H1 (cell line): Measurements from ENCODE around the gene DIP2C. TPM values are rescaled to one million over a fixed set of nuclear protein-coding genes. Genes with fewer than 3 reads are reported as not detected.

ENCODE experiments used
- CTCF ChIA-PET: fragments of 300-600 bp; sonication (Branson Sonifier 250); formaldehyde crosslinking; loops from one replicate; lab custom pipeline; 2021; ENCODE audit not compliant: partially characterized antibody; lab: Charles Lee
- POLR2A ChIA-PET: fragments of 300-600 bp; sonication (Branson Sonifier 250); formaldehyde crosslinking; loops from one replicate; lab custom pipeline; 2021; ENCODE audit warnings: inconsistent platforms; ENCODE audit not compliant: partially characterized antibody; lab: Charles Lee
- DNase-seq, 2 experiments: peaks; one replicate each; pipeline versions ENCODE4 v3.0.0 to v3.0.0-alpha.2; 2010 to 2022; ENCODE audit warnings: low spot score in 2 of 2, low read depth in 1 of 2, mixed read lengths in 1 of 2
- FAIRE-seq: peaks from 2 replicates; lab custom pipeline; 2011; peaks lifted over from hg19 to GRCh38; lab: Jason Lieb, UNC
- H2AFZ ChIP-seq: 2 replicates; pipeline ENCODE4 v1.8.1; 2012; ENCODE audit warnings: low read length, inconsistent platforms
- H2AK5ac ChIP-seq: 2 replicates; pipeline ENCODE4 v1.6.1; 2013; ENCODE audit warnings: low read depth, low read length
- H2BK120ac ChIP-seq: replicated peaks from 2 replicates; pipeline ENCODE3; 2013; ENCODE audit warnings: low read depth, low read length, inconsistent platforms
- H2BK12ac ChIP-seq: 2 replicates; pipeline ENCODE4 v1.6.1; 2013; ENCODE audit warnings: low read depth, low read length
- H2BK15ac ChIP-seq: 2 replicates; pipeline ENCODE4 v1.6.1; 2013; ENCODE audit warnings: low read length
- H2BK20ac ChIP-seq: 2 replicates; pipeline ENCODE4 v1.6.1; 2013; ENCODE audit warnings: low read length
- H2BK5ac ChIP-seq: 2 replicates; pipeline ENCODE4 v1.6.1; 2013; ENCODE audit warnings: low read depth, low read length
- H3K14ac ChIP-seq: 2 replicates; pipeline ENCODE4 v1.6.1; 2013; ENCODE audit warnings: inconsistent platforms; ENCODE audit not compliant: insufficient read length
- H3K18ac ChIP-seq: 2 replicates; pipeline ENCODE4 v1.6.1; 2013; ENCODE audit warnings: low read length; ENCODE audit errors: extremely low read depth
- H3K23ac ChIP-seq: 2 replicates; pipeline ENCODE4 v1.6.1; 2013; ENCODE audit warnings: inconsistent platforms; ENCODE audit not compliant: insufficient read length
- H3K23me2 ChIP-seq: 2 replicates; pipeline ENCODE4 v1.6.1; 2013; ENCODE audit warnings: low read depth, low read length
- H3K27ac ChIP-seq: 2 replicates; pipeline ENCODE4 v1.6.1; 2011; ENCODE audit warnings: low read depth, low read length, inconsistent platforms
- H3K27me3 ChIP-seq, 4 experiments: replicated peaks in 1 of 4; 1 replicate in 1 of 4; 2 replicates in 3 of 4; pipeline versions ENCODE4 v1.6.1 to v1.8.1; 2011 to 2013; ENCODE audit warnings: low read length in 3 of 4, mild to moderate bottlenecking in 3 of 4, inconsistent platforms in 2 of 4, mixed read lengths in 2 of 4, moderate library complexity in 1 of 4; ENCODE audit not compliant: control insufficient read depth in 3 of 4, insufficient read depth in 3 of 4; ENCODE audit errors: extremely low read depth in 1 of 4
- H3K36me3 ChIP-seq, 4 experiments: 2 replicates each; pipeline versions ENCODE4 v1.6.1 to v1.8.1; 2011 to 2013; ENCODE audit warnings: mild to moderate bottlenecking in 4 of 4, low read length in 3 of 4, moderate library complexity in 2 of 4, control low read depth in 1 of 4, inconsistent platforms in 1 of 4; ENCODE audit not compliant: insufficient read depth in 4 of 4, control insufficient read depth in 2 of 4
- H3K4ac ChIP-seq: replicated peaks from 2 replicates; pipeline ENCODE3; 2013; ENCODE audit warnings: low read length, low read depth, mixed read lengths, inconsistent platforms; ENCODE audit not compliant: insufficient read length
- H3K4me1 ChIP-seq, 4 experiments: replicated peaks in 1 of 4; 1 replicate in 1 of 4; 2 replicates in 3 of 4; pipeline versions ENCODE4 v1.6.1 to v1.8.1; 2011 to 2013; ENCODE audit warnings: low read length in 3 of 4, inconsistent platforms in 2 of 4, mixed read lengths in 1 of 4; ENCODE audit not compliant: insufficient read depth in 4 of 4, control insufficient read depth in 3 of 4
- H3K4me2 ChIP-seq, 2 experiments: 2 replicates each; pipeline versions ENCODE4 v1.6.1 to v1.8.1; 2011 to 2013; ENCODE audit warnings: low read depth in 2 of 2, low read length in 2 of 2, control low read depth in 1 of 2, inconsistent platforms in 1 of 2, mild to moderate bottlenecking in 1 of 2; ENCODE audit not compliant: insufficient read depth in 1 of 2
- H3K4me3 ChIP-seq, 4 experiments: fragments of 200-600, 300-600 bp in 1 of 4; sonication (generic), shearing (Covaris generic), sonication (Bioruptor Twin) in 1 of 4; 2 replicates each; pipeline versions ENCODE4 v1.5.1 to v1.8.1; 2011 to 2016; ENCODE audit warnings: low read length in 4 of 4, low read depth in 3 of 4, control low read depth in 2 of 4, inconsistent platforms in 2 of 4, mild to moderate bottlenecking in 2 of 4, mixed read lengths in 1 of 4, moderate library complexity in 1 of 4; ENCODE audit not compliant: insufficient read depth in 2 of 4; ENCODE audit errors: extremely low read depth in 1 of 4
- H3K56ac ChIP-seq: replicated peaks from 2 replicates; pipeline ENCODE3; 2013; ENCODE audit warnings: low read depth, mild to moderate bottlenecking, mixed read lengths, low read length, inconsistent platforms; ENCODE audit not compliant: insufficient read length
- H3K79me1 ChIP-seq: 2 replicates; pipeline ENCODE4 v1.6.1; 2013; ENCODE audit warnings: low read depth, low read length, control low read depth
- H3K79me2 ChIP-seq, 2 experiments: 2 replicates each; pipeline versions ENCODE4 v1.6.1 to v1.8.1; 2012 to 2013; ENCODE audit warnings: low read length in 2 of 2, mild to moderate bottlenecking in 2 of 2, inconsistent platforms in 1 of 2; ENCODE audit not compliant: insufficient read depth in 2 of 2, control insufficient read depth in 1 of 2
- H3K9ac ChIP-seq, 4 experiments: replicated peaks in 1 of 4; 1 replicate in 1 of 4; 2 replicates in 3 of 4; pipeline versions ENCODE4 v1.6.1 to v1.8.1; 2011 to 2013; ENCODE audit warnings: low read depth in 3 of 4, low read length in 3 of 4, control low read depth in 2 of 4, mild to moderate bottlenecking in 2 of 4, moderate library complexity in 2 of 4, inconsistent platforms in 1 of 4; ENCODE audit errors: extremely low read depth in 1 of 4
- H3K9me3 ChIP-seq, 2 experiments: 2 replicates each; pipeline versions ENCODE4 v1.6.1 to v1.8.1; 2012 to 2013; ENCODE audit warnings: mild to moderate bottlenecking in 2 of 2, moderate library complexity in 2 of 2, control low read depth in 1 of 2, inconsistent platforms in 1 of 2, low read depth in 1 of 2, low read length in 1 of 2, mixed read lengths in 1 of 2; ENCODE audit not compliant: insufficient read depth in 2 of 2
- H4K20me1 ChIP-seq, 2 experiments: replicated peaks in 1 of 2; 2 replicates each; pipeline versions ENCODE3 to v1.8.1; 2011 to 2013; ENCODE audit warnings: inconsistent platforms in 2 of 2, low read length in 2 of 2, mild to moderate bottlenecking in 1 of 2; ENCODE audit not compliant: insufficient read depth in 2 of 2, control insufficient read depth in 1 of 2
- H4K5ac ChIP-seq: 2 replicates; pipeline ENCODE4 v1.6.1; 2013; ENCODE audit warnings: low read length, low read depth, mixed read lengths, inconsistent platforms; ENCODE audit not compliant: insufficient read length
- H4K8ac ChIP-seq: 2 replicates; pipeline ENCODE4 v1.8.0; 2013; ENCODE audit warnings: mild to moderate bottlenecking, moderate library complexity, low read length, inconsistent platforms; ENCODE audit not compliant: insufficient read depth; ENCODE audit errors: extremely low read depth
- H4K91ac ChIP-seq: replicated peaks from 2 replicates; pipeline ENCODE3; 2013; ENCODE audit warnings: low read length, mixed read lengths, inconsistent platforms; ENCODE audit not compliant: insufficient read length
- WGBS, 2 experiments: shearing (Covaris generic) in 1 of 2; methylation state at CpG; one replicate each; pipeline versions ENCODE4 v1.1.6 to v1.1.7; 2013 to 2015; ENCODE audit warnings: low lambda C conversion rate in 2 of 2, mixed read lengths in 2 of 2, inconsistent platforms in 1 of 2, low coverage in 1 of 2, missing lambda C conversion rate in 1 of 2; ENCODE audit not compliant: insufficient replicate concordance in 2 of 2, insufficient coverage in 1 of 2, insufficient read length in 1 of 2; ENCODE audit errors: extremely low coverage in 1 of 2, missing lambda C conversion rate in 1 of 2; 5-methylcytosine and 5-hydroxymethylcytosine counted together
- polyA plus RNA-seq, 7 experiments: library from polyadenylated mRNA; depleted of rRNA in 3 of 7; stranded (reverse) in 5 of 7; unstranded in 2 of 7; fragments of >200 nt in 5 of 7; fragments of 200-250 nt in 2 of 7; gene quantifications; 1 replicate in 5 of 7; 2 replicates in 1 of 7; 4 replicates in 1 of 7; pipeline versions ENCODE4 v1.2.1 to v1.2.3, GENCODE V29; 2011 to 2013; ENCODE audit warnings: missing spikeins in 2 of 7, mixed read lengths in 2 of 7
- total RNA-seq: library from RNA; stranded (reverse); fragmentation: NEBNext Ultra II Directional; extraction: Animal tissue kit (Norgen Biotek cat#: 25700); gene quantifications from 2 replicates; pipeline ENCODE4 v1.2.1, GENCODE V29; 2021

DIP2C gene
- total and polyA plus RNA-seq, 2 of the 8 experiments (the other 6 are each of a cell fraction or from before 2014, with no cell fraction given) = 3.8 to 9.3 TPM

DNA sequence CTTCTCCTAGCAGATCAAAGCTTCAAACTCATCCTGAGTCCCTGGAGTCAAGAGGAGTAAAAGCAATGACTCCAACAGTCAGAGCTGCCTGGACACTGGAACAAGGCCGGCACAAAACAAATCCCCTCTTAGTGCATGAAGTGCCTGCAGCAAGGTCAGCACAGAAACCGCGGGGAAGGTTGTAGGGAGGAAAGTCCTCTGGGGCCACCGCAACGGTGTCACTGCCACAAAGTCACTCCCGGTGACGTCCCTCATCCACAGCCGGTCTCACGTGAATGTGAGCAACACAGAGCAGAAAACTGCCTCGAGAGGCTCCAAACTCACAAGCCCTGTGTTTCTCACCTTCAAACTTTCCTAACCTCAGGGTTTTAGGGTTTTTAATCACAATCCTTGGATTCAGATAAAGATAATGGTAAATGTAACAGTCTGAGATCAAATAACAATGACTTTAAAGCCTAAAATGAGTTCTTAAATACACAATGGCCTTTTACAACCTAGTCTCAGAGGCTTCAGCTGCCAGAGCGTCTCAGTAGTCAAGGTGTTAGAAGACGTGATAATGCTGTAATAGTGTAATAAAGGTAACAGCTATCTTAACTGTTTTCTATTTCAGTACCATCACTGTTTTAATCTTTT lies 279.9 kb downstream of the DIP2C start:
- no peak overlapping the region for H4K5ac ChIP-seq
- ChIA-PET CTCF (interaction anchor here (1.0 to 1.7 kb wide), 2 partner anchors 18 to 380 kb away, joined by 3 to 4 read pairs; no protein-coding TSS in a partner anchor), POLR2A (no interaction called here)
- no peaks in the 10 kb centered on the region for H3K79me2 ChIP-seq
- no peaks in the 10 kb centered on the region for H3K27me3 ChIP-seq
- FAIRE-seq (no peak), DNase-seq (no peak)
- H2BK15ac ChIP-seq = no peak overlapping the region
- H2AK5ac ChIP-seq = no peak overlapping the region
- no peak overlapping the region for H3K14ac ChIP-seq
- no peaks in the 10 kb centered on the region for H4K20me1 ChIP-seq
- H3K23me2 ChIP-seq = no peaks in the 10 kb centered on the region
- H2BK5ac ChIP-seq = no peak overlapping the region
- H2BK20ac ChIP-seq = no peak overlapping the region
- H4K91ac ChIP-seq = no peak overlapping the region
- H3K27ac ChIP-seq = no peak overlapping the region
- H2AFZ ChIP-seq = no peak overlapping the region
- H3K9ac ChIP-seq = no peak overlapping the region
- H3K9me3 ChIP-seq = no peaks in the 10 kb centered on the region
- H3K36me3 ChIP-seq = peaks cover 0 to 2% (median under 1%) of the 10 kb centered on the region in 4 experiments; a peak in 2 of 8 replicates
- no peak overlapping the region for H3K56ac ChIP-seq
- no peaks in the 10 kb centered on the region for H3K4me1 ChIP-seq
- no peak overlapping the region for H4K8ac ChIP-seq
- no peak overlapping the region for H3K4me3 ChIP-seq
- H3K4me2 ChIP-seq = no peak overlapping the region
- no peaks in the 10 kb centered on the region for H3K79me1 ChIP-seq
- no peak overlapping the region for H3K4ac ChIP-seq
- WGBS, 2 experiments = 88% methylated on average over 12 of the region's 12 CpGs; no CpG with 5 or more reads in 1 of the 2 experiments
- H2BK120ac ChIP-seq = no peak overlapping the region
- H3K23ac ChIP-seq = no peak overlapping the region
- no peak overlapping the region for H3K18ac ChIP-seq
- H2BK12ac ChIP-seq = no peak overlapping the region
